HepG2 (cell line): ENCODE measurements around the gene POMT1. TPM values are rescaled to one million over a fixed set of nuclear protein-coding genes. Genes with fewer than 3 reads are reported as not detected.

Experiments used
- AGO1 ChIP-seq: fragments of 200-400 bp; formaldehyde crosslinking; IDR thresholded peaks from 2 replicates; pipeline ENCODE4 v1.6.1; 2017; ENCODE audit warnings: mild to moderate bottlenecking, low read depth, low read length, moderate library complexity; ENCODE audit not compliant: poor library complexity, severe bottlenecking
- EZH2 ChIP-seq: conservative IDR thresholded peaks from 2 replicates; pipeline ENCODE4 v1.6.1; 2012; ENCODE audit warnings: mild to moderate bottlenecking, low read depth, low read length, moderate library complexity
- FLYWCH1 ChIP-seq: sonication (generic); formaldehyde crosslinking; IDR thresholded peaks from 2 replicates; pipeline ENCODE4 v1.8.1; 2023; ENCODE audit warnings: mild to moderate bottlenecking, missing genetic modification reagents
- FOXP4 ChIP-seq: sonication (generic); formaldehyde crosslinking; IDR thresholded peaks from 2 replicates; pipeline ENCODE4 v1.4.0; 2020; ENCODE audit warnings: missing genetic modification reagents
- IRX3 ChIP-seq: sonication (generic); formaldehyde crosslinking; IDR thresholded peaks from 2 replicates; pipeline ENCODE4 v1.8.1; 2023; ENCODE audit warnings: mild to moderate bottlenecking, low read depth, missing genetic modification reagents, borderline replicate concordance
- KLF15 ChIP-seq: sonication (generic); formaldehyde crosslinking; IDR thresholded peaks from 2 replicates; pipeline ENCODE4 v1.8.1; 2023; ENCODE audit warnings: borderline replicate concordance, mild to moderate bottlenecking, inconsistent platforms, missing genetic modification reagents, mixed read lengths
- NRL ChIP-seq: sonication (generic); formaldehyde crosslinking; IDR thresholded peaks from 2 replicates; pipeline ENCODE4 v1.5.0; 2020; ENCODE audit warnings: missing genetic modification reagents, mild to moderate bottlenecking, moderate library complexity, borderline replicate concordance
- PTBP1 ChIP-seq: fragments of 200-400 bp; formaldehyde crosslinking; IDR thresholded peaks from 2 replicates; pipeline ENCODE4 v1.6.1; 2018; ENCODE audit warnings: low read length, low read depth; ENCODE audit not compliant: poor library complexity, severe bottlenecking
- RFXAP ChIP-seq: sonication (generic); formaldehyde crosslinking; IDR thresholded peaks from 2 replicates; pipeline ENCODE4 v1.4.0; 2020; ENCODE audit warnings: missing genetic modification reagents, borderline replicate concordance
- TFDP1 ChIP-seq: IDR thresholded peaks from 2 replicates; pipeline ENCODE4 v1.6.1; 2016; ENCODE audit warnings: missing compliant biosample characterization, missing genetic modification reagents, borderline replicate concordance
- ZBTB44 ChIP-seq: sonication (generic); formaldehyde crosslinking; IDR thresholded peaks from 2 replicates; pipeline ENCODE4 v1.4.0; 2020; ENCODE audit warnings: missing genetic modification reagents
- ZFP90 ChIP-seq: sonication (generic); formaldehyde crosslinking; IDR thresholded peaks from 2 replicates; pipeline ENCODE4 v1.8.0; 2022; ENCODE audit warnings: missing genetic modification reagents, mild to moderate bottlenecking, inconsistent platforms, borderline replicate concordance
- ZNF142 ChIP-seq: sonication (generic); formaldehyde crosslinking; IDR thresholded peaks from 2 replicates; pipeline ENCODE4 v1.4.0; 2020; ENCODE audit warnings: missing genetic modification reagents
- ZNF224 ChIP-seq: sonication (generic); formaldehyde crosslinking; IDR thresholded peaks from 2 replicates; pipeline ENCODE4 v1.5.0; 2020; ENCODE audit warnings: mild to moderate bottlenecking, missing genetic modification reagents
- ZNF333 ChIP-seq: sonication (generic); formaldehyde crosslinking; IDR thresholded peaks from 2 replicates; pipeline ENCODE4 v1.4.0; 2020; ENCODE audit warnings: mild to moderate bottlenecking, missing genetic modification reagents, borderline replicate concordance
- ZNF383 ChIP-seq: sonication (generic); formaldehyde crosslinking; IDR thresholded peaks from 2 replicates; pipeline ENCODE4 v1.4.0; 2020; ENCODE audit warnings: missing genetic modification reagents, mild to moderate bottlenecking, borderline replicate concordance
- polyA plus RNA-seq, 8 experiments: library from polyadenylated mRNA; depleted of rRNA in 3 of 8; stranded (reverse) in 7 of 8; unstranded in 1 of 8; fragments of >200 nt; fragmentation: Illumina TruSeq in 4 of 8; extraction: Trizol in 4 of 8; gene quantifications; 2 replicates each; pipeline versions ENCODE4 v1.2.1 to v1.2.3, GENCODE V29; 2011 to 2016; ENCODE audit warnings: low read depth in 4 of 8, missing spikeins in 1 of 8, mixed read lengths in 1 of 8; ENCODE audit not compliant: insufficient read depth in 1 of 8
- total RNA-seq, 5 experiments: library from RNA; depleted of rRNA; stranded (reverse); fragments of >200 nt; fragmentation: Illumina TruSeq; extraction: Trizol; gene quantifications; 2 replicates each; pipeline ENCODE4 v1.2.3, GENCODE V29; 2016; ENCODE audit warnings: low read depth in 1 of 5

POMT1 gene
- total and polyA plus RNA-seq, 2 of the 13 experiments (the other 11 are each of a cell fraction or from before 2014, with no cell fraction given) = 21.6 to 22.7 TPM

- peak; percentile 76; the same call in 1 of the 2 replicates for TF ChIP-seq TFDP1
- TF ChIP-seq ZNF142 (CRISPR knock-in tag) = no peak
- no peak for TF ChIP-seq ZNF333 (CRISPR knock-in tag)
- 0 out of 2 replicates have a peak, but pooled peaks have one; percentile 2 for TF ChIP-seq KLF15 (CRISPR knock-in tag)
- 0 out of 2 replicates have a peak, but pooled peaks have one; percentile 24 for TF ChIP-seq IRX3 (CRISPR knock-in tag)
- TF ChIP-seq ZNF383 = no peak
- TF ChIP-seq ZBTB44 (CRISPR knock-in tag) = no peak
- no peak for TF ChIP-seq FOXP4 (CRISPR knock-in tag)
- no peak for TF ChIP-seq NRL
- no peak for TF ChIP-seq EZH2
- no peak for TF ChIP-seq ZFP90
- no peak for TF ChIP-seq FLYWCH1
- no peak for TF ChIP-seq RFXAP (CRISPR knock-in tag)
- TF ChIP-seq ZNF224 (CRISPR knock-in tag) = 0 out of 2 replicates have a peak, but pooled peaks have one; percentile 7
- no peak for TF ChIP-seq PTBP1
- TF ChIP-seq AGO1 = no peak
Observed at GRCh38 chr9:131530920-131531832, 28.5 kb downstream of the POMT1 start, which contains the start of gene UCK1 (continued).
